Activated CD4-positive, alpha-beta T cell treated with anti-CD3 and anti-CD28 coated beads for 24 hours (primary cell): ENCODE results near the gene CLTCL1.
"Not testable (repeated sequence)": the region's sequence is repeated elsewhere in the genome, so short reads cannot be mapped to it uniquely, and the experiment has no call there.

Source experiments
- DNase-seq, 2 donors: peaks; one replicate each; pipeline ENCODE4 v3.0.0-alpha.2; 2020; ENCODE audit warnings: low read depth in 2 of 2

Gene CLTCL1

GRCh38 chr22:19291580-19292457 is at the start of gene CLTCL1:
TSS of gene CLTCL1 (minus strand) at chr22:19291719. CDS start at chr22:19291641, 78 bp downstream.
- peak; percentile 54 to 61 for DNase-seq

GRCh38 chr22:19337137-19337536 is 45.6 kb upstream of the CLTCL1 start:
- DNase-seq = no peak

GRCh38 chr22:19336133-19337075 is 44.9 kb upstream of the CLTCL1 start:
- no peak for DNase-seq

GRCh38 chr22:19331975-19332374 is 40.5 kb upstream of the CLTCL1 start:
- no peak for DNase-seq

GRCh38 chr22:19331474-19331873 is 40.0 kb upstream of the CLTCL1 start:
- no peak for DNase-seq

- no peak for DNase-seq
These were observed 39.4 kb upstream of the CLTCL1 start for GRCh38 chr22:19330865-19331418.

GRCh38 chr22:19330205-19330604 is 38.7 kb upstream of the CLTCL1 start:
- DNase-seq = not testable (repeated sequence)

- no peak for DNase-seq
These were observed 37.9 kb upstream of the CLTCL1 start for GRCh38 chr22:19329454-19329853.

- DNase-seq = no peak
These were observed 33.9 kb upstream of the CLTCL1 start for GRCh38 chr22:19325296-19325948.

- not testable (repeated sequence) for DNase-seq
These were observed 31.9 kb upstream of the CLTCL1 start for GRCh38 chr22:19323420-19323819.

- DNase-seq = no peak
These were observed 30.2 kb upstream of the CLTCL1 start for GRCh38 chr22:19321757-19322156.

- not testable (repeated sequence) for DNase-seq
These were observed 28.6 kb upstream of the CLTCL1 start for GRCh38 chr22:19320136-19320535.

- DNase-seq = no peak
These were observed 27.8 kb upstream of the CLTCL1 start for GRCh38 chr22:19319281-19319680.

GRCh38 chr22:19317865-19318264 is 26.3 kb upstream of the CLTCL1 start:
- DNase-seq = no peak

- no peak for DNase-seq
These were observed 16.4 kb upstream of the CLTCL1 start for GRCh38 chr22:19307872-19308271.

GRCh38 chr22:19306535-19306934 is 15.0 kb upstream of the CLTCL1 start:
- not testable (repeated sequence) for DNase-seq

GRCh38 chr22:19304547-19304946 is 13.0 kb upstream of the CLTCL1 start:
- DNase-seq = no peak

- no peak for DNase-seq
These were observed 12.3 kb upstream of the CLTCL1 start for GRCh38 chr22:19303785-19304184.

- no peak for DNase-seq
These were observed 4.2 kb upstream of the CLTCL1 start for GRCh38 chr22:19295733-19296132.

- DNase-seq = no peak
These were observed 1.1 kb upstream of the CLTCL1 start for GRCh38 chr22:19292458-19293230.

GRCh38 chr22:19291218-19291579 is 320 bp downstream of the CLTCL1 start:
- DNase-seq = peak in 1 of 2 donors; percentile 6
